DND-41 (cell line): ENCODE data around the gene KRT81.

Experiments used
- ATAC-seq: fragments of 200-7000 bp; cut with Tn5 transposase; 3 replicates; pipeline ENCODE4 v1.9.1; 2021; ENCODE audit warnings: low read depth; ENCODE audit not compliant: insufficient read depth
- DNase-seq: peaks from one replicate; pipeline ENCODE4 v3.0.0-alpha.2; 2020
- H2AFZ ChIP-seq: 2 replicates; pipeline ENCODE4 v1.6.0; 2012; ENCODE audit warnings: low read depth, low read length
- H3K27ac ChIP-seq: 2 replicates; pipeline ENCODE4 v1.5.1; 2012; ENCODE audit warnings: low read length, inconsistent platforms
- H3K27me3 ChIP-seq: fragments of 200-600 bp; sonication (generic); 2 replicates; pipeline ENCODE4 v1.6.0; 2012; ENCODE audit warnings: low read length, mild to moderate bottlenecking, inconsistent platforms; ENCODE audit not compliant: insufficient read depth, poor library complexity
- H3K36me3 ChIP-seq: 2 replicates; pipeline ENCODE4 v1.5.1; 2012; ENCODE audit warnings: low read length, inconsistent platforms; ENCODE audit not compliant: insufficient read depth
- H3K4me1 ChIP-seq: 2 replicates; pipeline ENCODE4 v1.5.1; 2012; ENCODE audit warnings: mild to moderate bottlenecking, low read length; ENCODE audit not compliant: insufficient read depth
- H3K4me2 ChIP-seq: 2 replicates; pipeline ENCODE4 v1.6.0; 2012; ENCODE audit warnings: mild to moderate bottlenecking, moderate library complexity, low read length, inconsistent platforms; ENCODE audit not compliant: insufficient read depth
- H3K4me3 ChIP-seq, 2 experiments: fragments of 200-600 bp in 1 of 2; shearing (Covaris generic) in 1 of 2; 2 replicates each; pipeline ENCODE4 v1.5.1; 2012 to 2016; ENCODE audit warnings: inconsistent platforms in 2 of 2, low read length in 2 of 2, mild to moderate bottlenecking in 2 of 2, low read depth in 1 of 2, moderate library complexity in 1 of 2
- H3K79me2 ChIP-seq: 2 replicates; pipeline ENCODE4 v1.6.0; 2012; ENCODE audit warnings: low read length, inconsistent platforms; ENCODE audit not compliant: insufficient read depth
- H3K9ac ChIP-seq: 2 replicates; pipeline ENCODE4 v1.6.0; 2012; ENCODE audit warnings: low read depth, mild to moderate bottlenecking, inconsistent platforms, low read length, moderate library complexity
- H3K9me3 ChIP-seq: 2 replicates; pipeline ENCODE4 v1.5.1; 2012; ENCODE audit warnings: low read length, moderate library complexity, mild to moderate bottlenecking, inconsistent platforms; ENCODE audit not compliant: insufficient read depth, severe bottlenecking
- H4K20me1 ChIP-seq: 2 replicates; pipeline ENCODE4 v1.6.0; 2012; ENCODE audit warnings: low read length; ENCODE audit not compliant: insufficient read depth
- CTCF ChIP-seq: IDR thresholded peaks from 2 replicates; pipeline ENCODE4 v1.5.1; 2012; ENCODE audit warnings: borderline replicate concordance, low read length, moderate library complexity, mild to moderate bottlenecking; ENCODE audit not compliant: poor library complexity, severe bottlenecking; ENCODE audit errors: extremely low read depth
- EZH2 ChIP-seq: IDR thresholded peaks from 3 replicates; pipeline ENCODE4 v1.6.1; 2012; ENCODE audit warnings: borderline replicate concordance, low read depth, mild to moderate bottlenecking, moderate library complexity, low read length, inconsistent platforms; ENCODE audit not compliant: severe bottlenecking

The KRT81 gene

GRCh38 chr12:52249511-52250047 lies 41.8 kb downstream of the KRT81 start:
- Histone ChIP-seq H3K4me1 (no peaks in the 10 kb centered on the region), H2AFZ (no peak overlapping the region), H3K9me3 (no peaks in the 10 kb centered on the region), H3K4me2 (no peak overlapping the region), H3K9ac (no peak overlapping the region), H3K27me3 (peaks cover 6% of the 10 kb centered on the region), H3K4me3 (no peak overlapping the region), H4K20me1 (no peaks in the 10 kb centered on the region), H3K27ac (no peak overlapping the region), H3K79me2 (no peaks in the 10 kb centered on the region), H3K36me3 (no peaks in the 10 kb centered on the region)
- TF ChIP-seq EZH2 (no peak), CTCF (no peak)
- ATAC-seq = no peak
- DNase-seq = no peak

- Histone ChIP-seq H3K9me3 (no peaks in the 10 kb centered on the region), H4K20me1 (no peaks in the 10 kb centered on the region), H3K36me3 (no peaks in the 10 kb centered on the region), H3K9ac (no peak overlapping the region), H2AFZ (no peak overlapping the region), H3K4me3 (no peak overlapping the region), H3K4me1 (no peaks in the 10 kb centered on the region), H3K79me2 (no peaks in the 10 kb centered on the region), H3K4me2 (no peak overlapping the region), H3K27ac (no peak overlapping the region), H3K27me3 (peaks cover 6% of the 10 kb centered on the region)
- DNase-seq (no peak), ATAC-seq (no peak)
- TF ChIP-seq CTCF (no peak), EZH2 (no peak)
Observed at GRCh38 chr12:52248541-52249461, 42.5 kb downstream of the KRT81 start.

- 0 out of 2 replicates have a peak, but pooled peaks cover 5% of the 10 kb centered on the region for H4K20me1 ChIP-seq
- no peak for ATAC-seq
- H3K9ac ChIP-seq = no peak overlapping the region
- H3K9me3 ChIP-seq = no peaks in the 10 kb centered on the region
- H2AFZ ChIP-seq = no peak overlapping the region
- H3K79me2 ChIP-seq = no peaks in the 10 kb centered on the region
- no peak overlapping the region for H3K27ac ChIP-seq
- no peaks in the 10 kb centered on the region for H3K36me3 ChIP-seq
- TF ChIP-seq EZH2 = no peak
- no peak for TF ChIP-seq CTCF
- peaks cover 6% of the 10 kb centered on the region for H3K27me3 ChIP-seq
- no peak overlapping the region for H3K4me3 ChIP-seq
- no peaks in the 10 kb centered on the region for H3K4me1 ChIP-seq
- H3K4me2 ChIP-seq = no peak overlapping the region
- no peak for DNase-seq
Observed at GRCh38 chr12:52247622-52248540, 43.5 kb downstream of the KRT81 start.
